ENCODE results near the gene ZNF423.

Gene ZNF423

DNA sequence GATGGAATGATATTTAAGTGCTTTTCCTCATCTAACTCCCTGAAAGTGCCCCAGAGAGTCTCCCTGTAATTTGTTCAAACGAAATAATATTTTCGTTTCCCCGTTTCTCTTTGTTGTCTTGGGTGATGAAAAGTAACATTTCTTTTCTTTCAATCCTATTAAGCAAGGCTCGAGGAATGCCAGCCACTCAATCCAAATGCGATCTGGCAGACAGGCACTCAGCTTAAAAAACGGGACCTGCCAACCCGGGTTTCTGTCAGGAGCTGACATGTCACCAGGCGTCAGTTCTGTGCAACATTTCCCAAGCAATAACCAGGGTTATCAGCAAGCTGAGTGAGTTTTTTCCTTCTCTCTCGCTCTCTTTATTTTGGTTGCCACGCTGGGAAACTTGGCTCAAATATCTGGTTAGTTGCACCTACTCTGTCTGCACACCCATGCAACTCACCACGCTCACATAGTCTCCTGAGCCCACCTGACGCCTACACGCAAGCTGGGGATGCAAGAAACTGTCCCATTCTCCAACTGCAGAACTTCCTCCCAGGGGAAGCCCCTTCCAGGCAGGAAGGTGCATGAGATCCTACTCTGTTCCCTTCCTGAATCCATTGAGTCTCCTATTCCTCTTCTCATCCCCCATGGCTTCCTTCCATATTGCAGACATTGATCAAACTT, 274.1 kb downstream of the ZNF423 start:
- TF ChIP-seq, protein P1, sequence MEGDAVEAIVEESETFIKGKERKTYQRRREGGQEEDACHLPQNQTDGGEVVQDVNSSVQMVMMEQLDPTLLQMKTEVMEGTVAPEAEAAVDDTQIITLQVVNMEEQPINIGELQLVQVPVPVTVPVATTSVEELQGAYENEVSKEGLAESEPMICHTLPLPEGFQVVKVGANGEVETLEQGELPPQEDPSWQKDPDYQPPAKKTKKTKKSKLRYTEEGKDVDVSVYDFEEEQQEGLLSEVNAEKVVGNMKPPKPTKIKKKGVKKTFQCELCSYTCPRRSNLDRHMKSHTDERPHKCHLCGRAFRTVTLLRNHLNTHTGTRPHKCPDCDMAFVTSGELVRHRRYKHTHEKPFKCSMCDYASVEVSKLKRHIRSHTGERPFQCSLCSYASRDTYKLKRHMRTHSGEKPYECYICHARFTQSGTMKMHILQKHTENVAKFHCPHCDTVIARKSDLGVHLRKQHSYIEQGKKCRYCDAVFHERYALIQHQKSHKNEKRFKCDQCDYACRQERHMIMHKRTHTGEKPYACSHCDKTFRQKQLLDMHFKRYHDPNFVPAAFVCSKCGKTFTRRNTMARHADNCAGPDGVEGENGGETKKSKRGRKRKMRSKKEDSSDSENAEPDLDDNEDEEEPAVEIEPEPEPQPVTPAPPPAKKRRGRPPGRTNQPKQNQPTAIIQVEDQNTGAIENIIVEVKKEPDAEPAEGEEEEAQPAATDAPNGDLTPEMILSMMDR (IDR thresholded peaks at IDR 0.05; ENCODE audit: borderline replicate concordance, control extremely low read depth, extremely low read depth, insufficient read depth, missing control alignments): no peak
- in situ Hi-C loops (cut with MboI; ENCODE audit: low sequenced_read_pairs, unreplicated experiment): loop anchor here (25.0 kb wide), 1 partner anchor 169 kb away; no protein-coding TSS in a partner anchor
- no peak for DNase-seq (ENCODE audit: low spot score)

DNA sequence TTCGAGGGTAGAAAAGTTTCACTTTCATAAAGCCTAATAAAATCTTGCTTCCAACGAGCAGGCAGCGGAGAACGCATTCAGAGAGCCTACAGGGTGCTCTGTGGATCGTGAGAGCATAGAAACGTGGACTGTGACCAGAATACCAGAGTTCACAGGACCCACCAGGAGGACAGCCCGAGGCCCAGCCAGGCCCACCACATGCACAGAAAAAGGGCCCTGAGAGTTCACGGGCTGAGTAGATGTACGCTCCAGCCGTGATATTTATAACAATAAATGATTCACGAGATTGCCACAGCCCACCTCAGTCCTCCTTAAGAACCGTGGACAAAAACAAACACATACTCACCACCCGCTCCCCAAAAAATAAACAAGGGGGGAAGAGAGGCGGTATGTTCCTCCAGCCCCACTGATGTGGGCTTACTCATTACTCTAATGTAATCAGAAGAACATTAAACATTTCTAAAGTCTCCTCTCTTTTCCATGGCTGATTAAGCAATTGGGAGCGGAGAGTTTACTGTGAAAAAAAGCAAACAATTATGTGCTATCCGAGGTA, 275.1 kb downstream of the ZNF423 start:
- TF ChIP-seq, protein P1 (IDR thresholded peaks at IDR 0.05; ENCODE audit: borderline replicate concordance, control extremely low read depth, extremely low read depth, insufficient read depth, missing control alignments): no peak
- no peak for DNase-seq (ENCODE audit: low spot score)
- in situ Hi-C loops (cut with MboI; ENCODE audit: low sequenced_read_pairs, unreplicated experiment): loop anchor here (25.0 kb wide), 1 partner anchor 169 kb away; no protein-coding TSS in a partner anchor

DNA sequence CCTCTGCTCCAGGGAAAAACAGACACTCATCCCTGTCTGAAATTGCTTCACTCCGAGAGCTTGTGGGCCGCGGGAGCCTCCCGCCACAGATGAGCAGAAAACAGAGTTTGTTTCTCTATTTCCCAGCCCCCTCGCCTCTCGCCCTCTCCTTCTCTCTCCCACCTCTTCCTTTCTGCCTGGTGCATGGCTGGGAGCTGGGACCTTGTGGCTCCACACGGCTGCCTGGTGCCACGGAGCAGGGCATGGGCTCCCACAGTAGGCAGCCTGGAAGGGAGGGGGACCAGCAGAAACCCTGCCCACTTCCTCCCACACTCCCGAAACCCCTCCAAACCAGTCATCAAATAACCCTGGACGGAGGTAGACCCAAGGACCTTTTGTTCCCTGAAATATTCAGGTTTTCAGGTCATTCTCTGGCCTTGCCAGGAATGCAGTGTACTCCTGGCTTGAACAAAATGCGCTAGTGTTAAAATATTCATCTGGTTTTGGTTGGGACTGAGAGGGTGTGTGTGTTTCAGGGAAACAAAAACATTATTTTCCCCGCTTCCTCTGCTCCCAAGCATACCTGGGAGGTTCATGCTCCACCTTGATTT, 277.4 kb downstream of the ZNF423 start:
- DNase-seq (ENCODE audit: low spot score): no peak
- in situ Hi-C loops (cut with MboI; ENCODE audit: low sequenced_read_pairs, unreplicated experiment): loop anchor here (25.0 kb wide), 1 partner anchor 166 kb away; no protein-coding TSS in a partner anchor
- TF ChIP-seq, protein P1 (IDR thresholded peaks at IDR 0.05; ENCODE audit: borderline replicate concordance, control extremely low read depth, extremely low read depth, insufficient read depth, missing control alignments): no peak

DNA sequence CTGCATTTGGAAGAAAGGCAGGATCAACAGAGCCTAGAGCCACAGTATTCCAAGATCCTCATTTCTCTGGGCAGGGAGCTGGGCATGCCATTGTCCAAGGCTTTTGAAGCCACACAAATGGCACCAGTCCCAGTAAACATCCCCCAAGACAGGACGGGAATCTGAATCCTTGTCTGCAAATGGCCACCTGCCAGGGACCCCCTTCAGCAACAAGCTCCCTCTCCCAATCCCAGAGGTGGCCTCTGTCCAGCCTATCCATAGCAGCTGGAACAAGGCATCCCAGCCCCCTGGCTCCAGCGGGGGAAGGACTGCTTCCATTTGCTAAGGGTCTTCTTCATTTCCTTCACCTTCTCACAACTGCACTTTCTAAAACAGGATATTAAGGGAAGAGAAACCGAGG, 277.9 kb downstream of the ZNF423 start:
- TF ChIP-seq, protein P1 (IDR thresholded peaks at IDR 0.05; ENCODE audit: borderline replicate concordance, control extremely low read depth, extremely low read depth, insufficient read depth, missing control alignments): no peak
- in situ Hi-C loops (cut with MboI; ENCODE audit: low sequenced_read_pairs, unreplicated experiment): loop anchor here (25.0 kb wide), 1 partner anchor 166 kb away; no protein-coding TSS in a partner anchor
- no peak for DNase-seq (ENCODE audit: low spot score)

DNA sequence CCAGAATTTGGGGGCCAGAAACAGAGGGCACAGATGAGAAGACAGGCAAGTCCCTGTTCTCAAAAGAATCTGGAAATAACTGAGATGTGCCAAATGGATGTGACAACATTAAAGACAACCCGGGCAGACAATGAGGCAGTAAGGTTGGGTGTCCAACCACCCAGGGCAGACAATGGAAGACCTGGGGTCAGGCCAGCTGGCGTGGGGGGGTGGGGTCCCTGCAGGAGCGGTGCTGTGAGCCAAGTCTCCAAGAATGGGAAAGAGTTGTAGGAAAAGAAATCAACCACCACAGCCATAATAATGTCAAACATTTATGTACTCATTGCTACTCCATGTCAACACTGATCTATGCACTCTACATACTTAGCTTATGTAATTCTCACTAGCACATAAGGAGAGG, 279.0 kb downstream of the ZNF423 start:
- no peak for DNase-seq (ENCODE audit: low spot score)
- TF ChIP-seq, protein P1 (IDR thresholded peaks at IDR 0.05; ENCODE audit: borderline replicate concordance, control extremely low read depth, extremely low read depth, insufficient read depth, missing control alignments): no peak
- in situ Hi-C loops (cut with MboI; ENCODE audit: low sequenced_read_pairs, unreplicated experiment): loop anchor here (25.0 kb wide), 1 partner anchor 165 kb away; no protein-coding TSS in a partner anchor

DNA sequence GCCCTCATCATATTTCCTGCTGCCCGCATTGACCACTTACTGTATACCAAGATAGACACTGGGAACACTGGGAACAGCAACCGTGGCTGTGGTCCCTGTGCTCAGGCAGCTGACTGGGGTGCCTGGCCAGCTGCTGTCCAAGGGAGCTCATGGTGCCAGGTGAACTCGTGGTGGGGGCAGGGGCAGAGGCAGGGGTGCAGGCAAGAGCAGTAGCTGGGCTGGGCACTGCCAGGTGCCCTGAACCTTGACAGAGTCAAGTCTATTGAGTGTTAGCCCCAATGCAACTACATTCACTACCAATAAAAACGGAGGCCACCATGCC, 279.8 kb downstream of the ZNF423 start:
- in situ Hi-C loops (cut with MboI; ENCODE audit: low sequenced_read_pairs, unreplicated experiment): loop anchor here (25.0 kb wide), 1 partner anchor 164 kb away; no protein-coding TSS in a partner anchor
- TF ChIP-seq, protein P1 (IDR thresholded peaks at IDR 0.05; ENCODE audit: borderline replicate concordance, control extremely low read depth, extremely low read depth, insufficient read depth, missing control alignments): no peak

More for the DNA sequence above, 279.8 kb downstream of the ZNF423 start:
- no peak for DNase-seq (ENCODE audit: low spot score)
